ENCODE measurements around the gene ZNF580.

The ZNF580 gene

DNA sequence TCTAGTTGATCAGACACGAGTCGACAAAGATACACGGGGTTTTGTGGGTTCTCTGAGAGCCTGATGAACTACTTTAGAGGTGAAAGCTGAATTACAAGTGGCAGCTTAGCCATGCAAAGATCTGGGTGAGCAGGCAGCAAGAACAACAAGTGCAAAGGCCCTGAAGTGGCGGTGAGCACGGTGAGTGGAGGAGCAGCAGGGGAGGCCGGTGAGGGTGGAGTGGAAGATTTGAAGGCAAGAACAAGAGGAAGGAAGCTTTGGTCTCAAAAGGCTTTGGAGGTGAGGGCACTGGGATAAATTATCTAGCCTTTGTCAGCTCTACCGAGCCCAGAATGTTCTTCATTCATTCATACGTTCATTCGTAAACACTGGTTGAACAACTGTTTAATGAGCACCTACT is 34.0 kb upstream of the ZNF580 start:
- DNase-seq, result no peak

- no peak for DNase-seq
Measured at GRCh38 chr19:55609326-55609725, 31.5 kb upstream of the ZNF580 start.

DNA sequence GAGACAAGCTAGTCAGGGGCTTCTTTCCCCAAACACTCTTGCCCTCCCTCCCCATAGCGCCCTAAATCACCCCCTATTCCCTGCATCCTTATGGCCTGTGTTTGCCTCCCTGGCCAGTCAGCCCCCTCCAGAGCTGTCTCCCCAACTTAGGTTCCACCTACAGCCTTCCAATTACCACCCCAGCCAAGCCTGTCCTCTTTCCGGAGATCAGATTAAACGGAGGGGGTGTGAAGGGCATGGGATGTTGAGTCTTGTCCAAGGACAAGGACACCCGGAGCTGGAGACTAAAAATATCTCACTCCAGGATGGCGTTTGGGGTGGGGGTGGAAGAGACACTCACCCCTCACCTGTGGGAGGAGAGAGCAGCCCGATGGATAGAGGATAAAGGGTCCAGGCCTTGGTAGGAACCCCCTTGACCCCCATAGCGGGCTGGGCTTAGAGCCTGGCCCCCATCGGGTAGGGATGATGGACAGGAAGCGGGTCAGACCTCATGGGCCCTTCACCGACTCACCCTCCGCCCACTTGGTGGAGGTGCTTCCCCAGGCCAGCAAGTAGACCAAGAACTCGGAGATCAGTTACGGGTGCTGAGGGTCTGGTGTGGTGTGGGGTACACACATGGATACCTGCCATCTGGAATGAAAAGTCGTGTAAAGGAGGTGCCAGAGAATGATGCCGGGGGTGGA is 29.4 kb upstream of the ZNF580 start:
- no peak for DNase-seq

DNA sequence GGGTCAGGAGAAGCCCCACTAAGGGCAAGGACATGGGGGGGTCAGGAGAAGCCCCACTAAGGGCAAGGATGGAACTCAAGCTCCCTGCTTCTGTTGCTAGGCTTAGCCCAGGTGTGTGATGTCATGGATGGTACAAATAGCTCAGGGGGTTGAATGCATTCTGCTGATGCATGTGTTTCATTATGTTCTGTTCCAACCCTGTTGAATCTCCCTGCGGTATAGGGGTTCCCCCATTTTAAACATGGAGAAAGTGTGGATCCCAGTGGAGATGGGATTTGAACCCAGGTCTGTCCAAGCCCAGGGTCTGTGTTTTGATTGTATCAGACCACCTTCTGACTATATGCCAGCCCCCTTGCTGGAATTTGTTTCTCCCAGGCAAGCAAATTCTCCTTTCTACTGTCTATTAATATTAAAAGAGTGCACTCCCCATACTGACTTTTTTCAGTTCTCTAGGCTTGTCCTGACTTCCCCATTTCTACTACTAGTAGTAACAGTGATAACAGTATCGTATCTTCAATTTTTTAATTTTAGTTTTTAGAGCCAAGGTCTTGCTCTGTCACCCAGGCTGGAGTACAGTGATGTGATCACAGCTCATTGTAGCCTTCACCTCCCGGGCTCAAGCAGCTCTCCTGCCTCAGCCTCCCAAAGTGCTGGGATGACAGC is 28.7 kb upstream of the ZNF580 start:
- DNase-seq, result no peak

- DNase-seq, result no peak
Measured at GRCh38 chr19:55613396-55613795, 27.4 kb upstream of the ZNF580 start.

DNA sequence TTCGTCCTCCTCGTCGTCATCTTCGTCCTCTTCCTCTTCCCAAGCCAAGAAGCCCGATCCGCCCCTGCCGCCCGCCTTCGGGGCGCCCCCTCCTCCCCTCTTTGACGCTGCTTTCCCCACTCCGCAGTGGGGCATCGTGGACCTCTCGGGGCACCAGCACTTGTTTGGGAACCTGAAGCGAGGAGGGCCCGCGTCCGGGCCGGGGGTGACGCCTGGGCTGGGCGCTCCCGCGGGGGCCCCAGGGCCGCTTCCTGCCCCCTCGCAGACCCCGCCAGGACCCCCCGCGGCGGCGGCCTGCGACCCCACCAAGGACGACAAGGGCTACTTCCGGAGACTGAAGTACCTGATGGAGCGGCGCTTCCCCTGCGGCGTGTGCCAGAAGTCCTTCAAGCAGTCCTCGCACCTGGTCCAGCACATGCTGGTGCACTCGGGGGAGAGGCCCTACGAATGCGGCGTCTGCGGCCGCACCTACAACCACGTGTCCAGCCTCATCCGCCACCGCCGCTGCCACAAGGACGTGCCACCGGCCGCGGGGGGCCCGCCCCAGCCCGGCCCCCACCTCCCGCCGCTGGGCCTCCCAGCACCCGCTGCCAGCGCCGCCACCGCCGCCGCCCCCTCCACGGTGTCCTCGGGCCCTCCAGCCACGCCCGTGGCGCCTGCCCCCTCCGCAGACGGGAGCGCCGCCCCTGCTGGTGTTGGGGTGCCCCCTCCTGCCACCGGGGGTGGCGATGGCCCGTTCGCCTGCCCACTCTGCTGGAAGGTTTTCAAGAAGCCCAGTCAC is 26.7 kb upstream of the ZNF580 start:
- DNase-seq, result no peak

GRCh38 chr19:55614711-55615542 is 25.9 kb upstream of the ZNF580 start:
- DNase-seq, result no peak

DNA sequence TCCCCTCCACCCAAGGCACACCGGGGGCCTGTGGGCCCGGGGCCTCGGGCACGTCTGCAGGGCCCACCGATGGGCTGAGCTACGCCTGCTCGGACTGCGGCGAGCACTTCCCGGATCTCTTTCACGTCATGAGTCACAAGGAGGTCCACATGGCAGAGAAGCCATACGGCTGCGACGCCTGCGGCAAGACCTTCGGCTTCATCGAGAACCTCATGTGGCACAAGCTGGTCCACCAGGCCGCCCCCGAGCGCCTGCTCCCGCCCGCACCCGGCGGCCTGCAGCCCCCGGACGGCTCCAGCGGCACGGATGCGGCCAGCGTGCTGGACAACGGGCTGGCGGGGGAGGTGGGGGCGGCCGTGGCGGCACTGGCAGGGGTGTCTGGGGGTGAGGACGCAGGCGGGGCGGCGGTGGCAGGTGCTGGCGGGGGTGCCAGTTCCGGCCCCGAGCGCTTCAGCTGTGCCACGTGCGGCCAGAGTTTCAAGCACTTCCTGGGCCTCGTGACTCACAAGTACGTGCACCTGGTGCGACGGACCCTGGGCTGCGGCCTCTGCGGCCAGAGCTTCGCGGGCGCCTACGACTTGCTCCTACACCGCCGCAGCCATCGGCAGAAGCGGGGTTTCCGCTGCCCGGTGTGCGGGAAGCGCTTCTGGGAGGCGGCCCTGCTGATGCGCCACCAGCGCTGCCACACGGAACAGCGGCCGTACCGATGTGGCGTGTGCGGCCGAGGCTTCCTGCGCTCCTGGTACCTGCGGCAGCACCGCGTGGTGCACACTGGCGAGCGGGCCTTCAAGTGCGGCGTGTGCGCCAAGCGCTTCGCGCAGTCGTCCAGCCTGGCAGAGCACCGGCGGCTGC is 25.0 kb upstream of the ZNF580 start:
- no peak for DNase-seq

DNA sequence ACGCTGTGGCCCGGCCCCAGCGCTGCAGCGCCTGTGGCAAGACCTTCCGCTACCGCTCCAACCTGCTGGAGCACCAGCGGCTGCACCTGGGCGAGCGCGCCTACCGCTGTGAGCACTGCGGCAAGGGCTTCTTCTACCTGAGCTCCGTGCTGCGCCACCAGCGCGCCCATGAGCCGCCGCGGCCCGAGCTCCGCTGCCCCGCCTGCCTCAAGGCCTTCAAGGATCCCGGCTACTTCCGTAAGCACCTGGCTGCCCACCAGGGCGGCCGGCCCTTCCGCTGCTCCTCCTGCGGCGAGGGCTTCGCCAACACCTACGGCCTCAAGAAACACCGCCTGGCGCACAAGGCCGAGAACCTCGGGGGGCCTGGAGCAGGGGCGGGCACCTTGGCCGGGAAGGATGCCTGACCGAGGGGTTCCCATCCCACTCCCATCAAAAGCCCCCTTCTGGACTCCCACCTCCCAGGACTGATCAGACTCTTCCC is 24.4 kb upstream of the ZNF580 start:
- DNase-seq, result no peak

DNA sequence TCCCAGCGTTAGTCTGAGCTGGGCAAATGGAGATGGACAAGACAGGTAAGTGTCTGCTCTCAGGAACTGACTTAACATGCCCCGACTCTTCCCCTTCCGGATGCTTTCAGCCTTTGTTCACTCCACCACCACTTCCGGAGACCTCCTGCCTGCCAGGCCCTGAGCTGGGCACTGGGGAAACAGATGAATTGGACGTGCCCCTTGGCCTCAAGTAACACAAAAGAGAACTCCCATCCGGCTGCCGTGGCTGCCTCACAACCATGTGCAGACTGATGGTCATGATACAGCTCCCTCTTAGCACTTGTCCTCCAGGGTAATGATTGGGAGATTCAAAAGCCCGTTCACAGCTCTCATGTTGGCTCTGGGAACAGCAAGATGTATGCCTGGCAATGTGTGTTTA is 23.4 kb upstream of the ZNF580 start:
- no peak for DNase-seq

- no peak for DNase-seq
Measured at GRCh38 chr19:55618426-55618825, 22.4 kb upstream of the ZNF580 start.

DNA sequence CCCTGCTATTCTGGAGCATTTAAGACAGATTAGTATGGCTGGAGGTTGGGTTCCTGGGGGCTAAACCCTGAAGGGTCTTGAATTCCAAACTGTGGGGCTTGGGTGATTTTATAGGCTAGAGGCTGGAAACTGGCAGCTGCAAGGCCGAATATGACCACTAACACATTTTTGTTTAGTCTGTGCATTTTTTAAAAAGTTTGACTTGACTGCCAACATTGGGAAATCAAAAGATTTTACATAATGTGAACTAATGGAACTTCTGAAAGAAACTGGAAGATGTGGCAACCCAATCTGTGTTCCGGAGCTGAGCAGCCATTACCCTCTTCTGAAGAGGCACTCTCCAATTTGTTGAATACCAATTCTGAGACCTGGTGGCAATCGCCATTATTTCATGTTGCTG is 21.5 kb upstream of the ZNF580 start:
- DNase-seq, result no peak

DNA sequence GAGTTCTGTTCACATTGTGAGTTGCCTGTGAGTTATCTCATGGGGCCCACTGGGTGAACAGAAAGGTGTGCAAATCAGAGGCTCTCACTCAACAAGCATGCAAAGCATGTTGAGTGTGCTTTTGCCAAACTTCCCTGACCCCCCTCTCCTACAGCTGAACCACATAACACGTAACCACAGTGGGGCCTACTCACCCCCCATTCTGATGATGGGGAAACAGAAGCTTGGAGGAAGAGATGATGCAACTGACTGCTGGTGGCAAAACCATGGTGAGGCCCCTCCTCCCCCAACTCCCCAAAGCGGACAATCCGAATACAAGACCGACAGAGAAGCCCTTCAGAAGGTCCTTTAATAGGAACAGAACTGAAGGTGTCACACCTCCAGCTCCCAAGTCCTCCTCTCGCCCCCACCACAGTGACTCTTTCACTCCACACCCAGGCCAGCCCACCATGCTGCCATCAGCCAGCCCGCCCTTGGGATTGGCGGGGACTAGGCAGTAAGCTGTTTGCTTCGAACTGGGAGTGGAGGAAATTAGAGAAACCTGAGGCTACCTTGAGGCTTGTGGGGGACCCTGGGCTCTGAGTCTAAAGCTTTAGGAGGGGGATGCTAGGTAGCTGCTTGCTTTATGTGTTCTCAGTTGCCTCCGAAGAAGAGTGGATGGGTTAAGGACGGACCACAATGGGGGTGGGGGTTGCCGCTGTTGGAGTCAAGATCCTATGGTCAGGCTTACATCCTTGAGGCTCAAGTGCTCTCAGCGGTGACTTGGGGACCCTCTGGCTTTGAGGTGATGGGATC is 20.2 kb upstream of the ZNF580 start:
- DNase-seq, result no peak

DNA sequence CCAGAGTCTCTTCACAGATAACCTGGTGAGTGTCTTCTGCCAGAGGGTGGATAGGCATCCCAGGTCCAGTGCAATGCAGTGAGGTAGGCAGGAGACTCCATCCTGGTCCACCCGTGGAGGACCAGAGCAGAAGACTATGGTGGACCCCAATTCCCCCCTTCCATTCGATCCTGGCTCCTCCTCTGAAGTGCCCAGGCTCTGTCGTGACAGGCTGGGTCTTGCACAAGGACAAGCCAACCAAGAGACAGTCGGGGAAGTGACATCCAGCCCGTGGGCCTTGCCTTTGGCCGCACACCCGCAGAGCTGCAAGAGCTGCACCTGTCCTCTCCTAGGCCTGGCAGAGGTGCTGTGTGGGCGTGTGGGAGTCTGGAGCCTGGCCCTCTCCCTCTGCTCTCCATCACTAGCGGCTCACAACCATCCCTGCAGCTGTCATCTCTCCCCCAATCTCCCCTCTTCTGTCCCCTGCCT is 19.6 kb upstream of the ZNF580 start:
- DNase-seq, result no peak

DNA sequence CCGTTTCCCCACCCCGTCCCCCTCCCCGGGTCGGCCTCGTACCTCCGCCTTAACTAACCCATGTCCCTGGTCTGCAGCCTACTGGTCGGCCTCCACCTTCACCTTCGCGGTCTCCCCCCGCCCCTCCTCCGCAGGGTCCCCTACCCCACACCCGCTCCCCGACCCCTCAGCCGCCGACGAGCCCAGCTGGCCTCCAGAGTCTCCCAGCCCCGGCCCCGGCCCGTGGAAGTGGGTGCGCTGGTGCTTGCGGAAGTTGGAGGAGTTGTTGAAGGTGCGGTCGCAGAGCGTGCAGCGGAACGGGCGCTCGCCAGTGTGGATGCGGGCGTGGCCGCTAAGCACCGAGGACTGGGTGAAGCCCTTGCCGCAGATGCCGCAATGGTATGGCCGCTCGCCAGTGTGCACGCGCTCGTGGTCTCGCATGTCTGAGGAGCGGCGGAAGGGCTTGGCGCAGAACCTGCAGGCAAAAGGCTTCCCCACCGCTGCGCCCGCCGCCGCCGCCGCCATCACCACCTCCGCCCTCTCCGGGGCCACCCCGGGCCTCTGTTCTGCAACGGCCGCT is 19.1 kb upstream of the ZNF580 start:
- no peak for DNase-seq

GRCh38 chr19:55622242-55622969 is 18.4 kb upstream of the ZNF580 start:
- DNase-seq, result no peak

- no peak for DNase-seq
Measured at GRCh38 chr19:55623130-55623529, 17.7 kb upstream of the ZNF580 start.

- DNase-seq, result no peak
Measured at GRCh38 chr19:55623561-55623960, 17.2 kb upstream of the ZNF580 start.

GRCh38 chr19:55624109-55625003 is 16.4 kb upstream of the ZNF580 start, which contains the start of gene ZNF784:
ZNF784 (minus strand) TSS chr19:55624566; CDS start chr19:55624561, 5 bp downstream.
- peak; percentile 95 for DNase-seq
